GM23338 (cell line): ENCODE results near the gene ZNF383. TPM values are rescaled to one million over a fixed set of nuclear protein-coding genes. Genes with fewer than 3 reads are reported as not detected.

Experiments
- ATAC-seq: fragments of 200-7000 bp; cut with Tn5 transposase; 3 replicates; pipeline ENCODE4 v1.9.1; 2020
- DNase-seq: peaks from one replicate; pipeline ENCODE4 v3.0.0-alpha.2; 2015; ENCODE audit warnings: low spot score
- H2AFZ ChIP-seq: fragments of 200-600 bp; sonication (generic); 2 replicates; pipeline ENCODE4 v1.8.0; 2016; ENCODE audit warnings: antibody characterized with exemption, mild to moderate bottlenecking, moderate library complexity
- H3F3A ChIP-seq: fragments of 200-600 bp; sonication (generic); replicated peaks from 2 replicates; pipeline ENCODE4 v1.8.0; 2017; ENCODE audit warnings: antibody characterized with exemption, mixed run types, low read depth
- H3K27ac ChIP-seq: fragments of 200-600 bp; sonication (generic); 2 replicates; pipeline ENCODE4 v1.6.1; 2016; ENCODE audit warnings: low read depth
- H3K27me3 ChIP-seq: fragments of 200-600 bp; sonication (generic); 2 replicates; pipeline ENCODE4 v1.8.0; 2016; ENCODE audit warnings: mild to moderate bottlenecking, mixed run types, moderate library complexity; ENCODE audit not compliant: insufficient read depth
- H3K36me3 ChIP-seq: fragments of 200-600 bp; sonication (generic); 2 replicates; pipeline ENCODE4 v1.8.0; 2016; ENCODE audit warnings: mild to moderate bottlenecking; ENCODE audit not compliant: insufficient read depth
- H3K4me1 ChIP-seq: fragments of 200-600 bp; sonication (generic); 2 replicates; pipeline ENCODE4 v1.8.0; 2016; ENCODE audit warnings: mild to moderate bottlenecking, moderate library complexity; ENCODE audit not compliant: insufficient read depth
- H3K4me2 ChIP-seq: fragments of 200-600 bp; sonication (generic); 2 replicates; pipeline ENCODE4 v1.7.1; 2017; ENCODE audit warnings: mixed run types
- H3K4me3 ChIP-seq: fragments of 200-600 bp; sonication (generic); 2 replicates; pipeline ENCODE4 v1.6.1; 2016; ENCODE audit warnings: mixed run types
- H3K79me2 ChIP-seq: fragments of 200-600 bp; sonication (generic); replicated peaks from 2 replicates; pipeline ENCODE4 v1.8.0; 2017; ENCODE audit warnings: mild to moderate bottlenecking; ENCODE audit not compliant: insufficient read depth
- H3K9me2 ChIP-seq: fragments of 200-600 bp; sonication (generic); 2 replicates; pipeline ENCODE4 v1.8.0; 2017; ENCODE audit not compliant: insufficient read depth
- H4K20me1 ChIP-seq: fragments of 200-600 bp; sonication (generic); replicated peaks from 2 replicates; pipeline ENCODE4 v1.8.0; 2017; ENCODE audit warnings: mild to moderate bottlenecking; ENCODE audit not compliant: insufficient read depth
- H3K27ac Mint-ChIP-seq: 2 replicates; pipeline ENCODE4 v1.8.0; 2020; ENCODE audit warnings: inconsistent platforms, mild to moderate bottlenecking, moderate library complexity, mixed read lengths
- H3K27me3 Mint-ChIP-seq: 3 replicates; pipeline ENCODE4 v1.8.0; 2022; ENCODE audit warnings: low read depth, mild to moderate bottlenecking, moderate library complexity, mixed read lengths, inconsistent platforms; ENCODE audit not compliant: insufficient read depth, poor library complexity
- H3K36me3 Mint-ChIP-seq: 3 replicates; pipeline ENCODE4 v1.8.0; 2021; ENCODE audit warnings: low read depth, mild to moderate bottlenecking, inconsistent platforms, moderate library complexity, mixed read lengths
- H3K4me1 Mint-ChIP-seq: 3 replicates; pipeline ENCODE4 v1.8.0; 2020; ENCODE audit warnings: mild to moderate bottlenecking, inconsistent platforms, mixed read lengths
- H3K4me3 Mint-ChIP-seq: 3 replicates; pipeline ENCODE4 v1.8.0; 2021; ENCODE audit warnings: moderate library complexity, mild to moderate bottlenecking, inconsistent platforms, mixed read lengths
- H3K9me3 Mint-ChIP-seq: 3 replicates; pipeline ENCODE4 v1.8.0; 2020; ENCODE audit warnings: moderate library complexity, mild to moderate bottlenecking, inconsistent platforms, mixed read lengths
- CREB1 ChIP-seq: fragments of 250-450 bp; sonication (Bioruptor Pico); IDR thresholded peaks from 2 replicates; pipeline ENCODE4 v1.5.0; 2020; ENCODE audit warnings: low read depth, mild to moderate bottlenecking, moderate library complexity
- EZH2 ChIP-seq: fragments of 200-600 bp; sonication (generic); IDR thresholded peaks from one replicate; pipeline ENCODE4 v1.8.0; 2017; ENCODE audit warnings: antibody characterized with exemption, mild to moderate bottlenecking, low read depth; ENCODE audit not compliant: unreplicated experiment
- POLR2AphosphoS5 ChIP-seq: IDR thresholded peaks from 2 replicates; pipeline ENCODE4 v1.6.1; 2016; ENCODE audit warnings: antibody characterized with exemption, low read depth
- ZNF331 ChIP-seq: fragments of 250-450 bp; sonication (Bioruptor Pico); IDR thresholded peaks from 2 replicates; pipeline ENCODE4 v1.5.0; 2020; ENCODE audit warnings: low read depth, mild to moderate bottlenecking, moderate library complexity
- long read RNA-seq: library from polyadenylated mRNA; unstranded; transcript quantifications from one replicate; pipeline ENCODE4 v2.0.0, GENCODE V29; 2020; ENCODE audit not compliant: unreplicated experiment
- polyA plus RNA-seq: library from polyadenylated mRNA; unstranded; fragments of >200 nt; fragmentation: Nextera tagmentation; extraction: Ambion mirVana; gene quantifications from 2 replicates; pipeline ENCODE4 v1.2.1, GENCODE V29; 2016
- total RNA-seq: library from RNA; depleted of rRNA; stranded (reverse); fragments of >200 nt; shearing (Covaris generic); gene quantifications from 2 replicates; pipeline ENCODE4 v1.2.3, GENCODE V29; 2014; rRNA removed
- TF ChIP-seq, protein P1 (sequence below): IDR thresholded peaks from 2 replicates; pipeline ENCODE4 v1.6.1; 2016; ENCODE audit warnings: antibody characterized with exemption
- TF ChIP-seq, protein P2 (sequence below), 2 experiments: fragments of 200-600 bp in 1 of 2; sonication (generic) in 1 of 2; conservative IDR thresholded peaks; 2 replicates each; pipeline versions ENCODE4 v1.5.1 to v1.6.1; 2016 to 2017; ENCODE audit warnings: antibody characterized with exemption in 2 of 2, low read depth in 2 of 2, mild to moderate bottlenecking in 2 of 2, moderate library complexity in 1 of 2
- TF ChIP-seq, protein P3 (sequence below): fragments of 250-450 bp; sonication (Bioruptor Pico); IDR thresholded peaks from 2 replicates; pipeline ENCODE4 v1.5.0; 2020; ENCODE audit warnings: mild to moderate bottlenecking, moderate library complexity

ZNF383 gene
- total RNA-seq, result 4.7 and 6.7 TPM in 2 replicates
- 1.5 and 3.1 TPM in 2 replicates for polyA plus RNA-seq
- long read RNA-seq, partial matches to known transcripts, result 0 of 1 reads
- long read RNA-seq, other reads (novel, unspliced or antisense), result 1 of 1 reads

DNA sequence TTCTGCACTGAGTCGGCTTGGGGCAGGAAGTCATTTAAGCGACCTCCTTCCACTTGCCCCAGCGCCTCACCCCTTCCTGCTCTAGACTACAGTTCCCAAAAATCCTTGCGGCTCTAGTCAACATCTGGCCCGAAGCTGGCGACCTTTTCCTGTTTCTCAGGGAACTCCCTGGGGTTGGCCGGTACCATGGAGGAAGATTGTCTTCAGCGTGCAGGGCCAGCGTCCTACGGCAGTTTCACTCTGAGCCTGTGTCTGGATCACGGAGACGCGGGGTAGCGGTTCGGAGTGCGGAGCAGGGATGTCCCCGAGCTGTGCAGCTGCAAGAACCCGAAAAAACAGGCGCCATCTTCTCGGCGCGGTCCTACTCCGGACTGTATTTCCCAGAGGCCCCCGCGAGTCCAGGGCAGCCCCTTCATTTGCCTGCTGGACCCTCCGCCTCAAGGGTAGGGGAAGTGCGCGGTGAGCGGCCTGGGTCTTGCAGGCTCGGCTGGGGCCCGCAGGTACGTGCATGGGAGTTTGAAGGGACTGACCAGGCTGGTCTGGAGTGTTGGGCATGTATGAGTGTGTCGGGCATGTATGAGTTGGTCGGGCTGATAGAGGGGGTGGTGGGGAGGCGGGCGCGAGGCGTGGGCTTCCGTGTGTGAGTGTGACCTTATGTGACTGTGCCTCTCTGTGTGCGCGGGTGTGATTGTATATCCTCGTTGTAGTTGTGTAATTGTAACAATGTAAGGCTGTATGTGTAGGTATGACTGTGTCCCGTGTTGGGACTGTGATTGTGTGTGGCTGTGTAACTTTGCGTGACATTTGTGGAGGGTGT lies at the start of gene ZNF383:
Gene ZNF383 (plus strand): TSS at position 440 of the 817 bp plus-strand sequence. CDS start 12,240 bp downstream, outside the sequence.
- TF ChIP-seq EZH2 (no peak), CREB1 (CRISPR knock-in tag) (peak; percentile 63; the same call in 1 of the 2 replicates), ZNF331 (CRISPR knock-in tag) (no peak), POLR2AphosphoS5 (peak; percentile 82)
- TF ChIP-seq, protein P1, sequence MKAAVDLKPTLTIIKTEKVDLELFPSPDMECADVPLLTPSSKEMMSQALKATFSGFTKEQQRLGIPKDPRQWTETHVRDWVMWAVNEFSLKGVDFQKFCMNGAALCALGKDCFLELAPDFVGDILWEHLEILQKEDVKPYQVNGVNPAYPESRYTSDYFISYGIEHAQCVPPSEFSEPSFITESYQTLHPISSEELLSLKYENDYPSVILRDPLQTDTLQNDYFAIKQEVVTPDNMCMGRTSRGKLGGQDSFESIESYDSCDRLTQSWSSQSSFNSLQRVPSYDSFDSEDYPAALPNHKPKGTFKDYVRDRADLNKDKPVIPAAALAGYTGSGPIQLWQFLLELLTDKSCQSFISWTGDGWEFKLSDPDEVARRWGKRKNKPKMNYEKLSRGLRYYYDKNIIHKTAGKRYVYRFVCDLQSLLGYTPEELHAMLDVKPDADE, result peak; percentile 93
- TF ChIP-seq, protein P2, sequence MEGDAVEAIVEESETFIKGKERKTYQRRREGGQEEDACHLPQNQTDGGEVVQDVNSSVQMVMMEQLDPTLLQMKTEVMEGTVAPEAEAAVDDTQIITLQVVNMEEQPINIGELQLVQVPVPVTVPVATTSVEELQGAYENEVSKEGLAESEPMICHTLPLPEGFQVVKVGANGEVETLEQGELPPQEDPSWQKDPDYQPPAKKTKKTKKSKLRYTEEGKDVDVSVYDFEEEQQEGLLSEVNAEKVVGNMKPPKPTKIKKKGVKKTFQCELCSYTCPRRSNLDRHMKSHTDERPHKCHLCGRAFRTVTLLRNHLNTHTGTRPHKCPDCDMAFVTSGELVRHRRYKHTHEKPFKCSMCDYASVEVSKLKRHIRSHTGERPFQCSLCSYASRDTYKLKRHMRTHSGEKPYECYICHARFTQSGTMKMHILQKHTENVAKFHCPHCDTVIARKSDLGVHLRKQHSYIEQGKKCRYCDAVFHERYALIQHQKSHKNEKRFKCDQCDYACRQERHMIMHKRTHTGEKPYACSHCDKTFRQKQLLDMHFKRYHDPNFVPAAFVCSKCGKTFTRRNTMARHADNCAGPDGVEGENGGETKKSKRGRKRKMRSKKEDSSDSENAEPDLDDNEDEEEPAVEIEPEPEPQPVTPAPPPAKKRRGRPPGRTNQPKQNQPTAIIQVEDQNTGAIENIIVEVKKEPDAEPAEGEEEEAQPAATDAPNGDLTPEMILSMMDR (conservative IDR thresholded peaks at IDR 0.05; ENCODE audit: low read depth in 2 of 2), result no peak
- Histone ChIP-seq H2AFZ (peak within 1 kb of the TSS; percentile 84; the same call in 1 of the 2 replicates), H3K4me2 (peak within 1 kb of the TSS; percentile 86), H3K27me3 (no peaks in the 10 kb centered on the region), H3K4me1 (no peaks in the 10 kb centered on the region), H3K79me2 (peaks cover 23% of the 10 kb centered on the region), H3K36me3 (no peaks in the 10 kb centered on the region), H3K4me3 (peak within 1 kb of the TSS; percentile 65), H3F3A (no peaks in the 10 kb centered on the region), H4K20me1 (no peaks in the 10 kb centered on the region; the same call in 1 of the 2 replicates), H3K9me2 (no peaks in the 10 kb centered on the region), H3K27ac (peak within 1 kb of the TSS; percentile 41)
- H3K27ac Mint-ChIP-seq, result peak within 1 kb of the TSS; percentile 100
- H3K36me3 Mint-ChIP-seq, result peaks cover 25% of the 10 kb centered on the region
- peak within 1 kb of the TSS; percentile 93 for H3K4me3 Mint-ChIP-seq
- ATAC-seq (peak; percentile 100), DNase-seq (peak; percentile 97)
- H3K4me1 Mint-ChIP-seq, result peaks cover 8% of the 10 kb centered on the region
- H3K27me3 Mint-ChIP-seq, result peaks cover 6% of the 10 kb centered on the region
- peaks cover 22% of the 10 kb centered on the region for H3K9me3 Mint-ChIP-seq

DNA sequence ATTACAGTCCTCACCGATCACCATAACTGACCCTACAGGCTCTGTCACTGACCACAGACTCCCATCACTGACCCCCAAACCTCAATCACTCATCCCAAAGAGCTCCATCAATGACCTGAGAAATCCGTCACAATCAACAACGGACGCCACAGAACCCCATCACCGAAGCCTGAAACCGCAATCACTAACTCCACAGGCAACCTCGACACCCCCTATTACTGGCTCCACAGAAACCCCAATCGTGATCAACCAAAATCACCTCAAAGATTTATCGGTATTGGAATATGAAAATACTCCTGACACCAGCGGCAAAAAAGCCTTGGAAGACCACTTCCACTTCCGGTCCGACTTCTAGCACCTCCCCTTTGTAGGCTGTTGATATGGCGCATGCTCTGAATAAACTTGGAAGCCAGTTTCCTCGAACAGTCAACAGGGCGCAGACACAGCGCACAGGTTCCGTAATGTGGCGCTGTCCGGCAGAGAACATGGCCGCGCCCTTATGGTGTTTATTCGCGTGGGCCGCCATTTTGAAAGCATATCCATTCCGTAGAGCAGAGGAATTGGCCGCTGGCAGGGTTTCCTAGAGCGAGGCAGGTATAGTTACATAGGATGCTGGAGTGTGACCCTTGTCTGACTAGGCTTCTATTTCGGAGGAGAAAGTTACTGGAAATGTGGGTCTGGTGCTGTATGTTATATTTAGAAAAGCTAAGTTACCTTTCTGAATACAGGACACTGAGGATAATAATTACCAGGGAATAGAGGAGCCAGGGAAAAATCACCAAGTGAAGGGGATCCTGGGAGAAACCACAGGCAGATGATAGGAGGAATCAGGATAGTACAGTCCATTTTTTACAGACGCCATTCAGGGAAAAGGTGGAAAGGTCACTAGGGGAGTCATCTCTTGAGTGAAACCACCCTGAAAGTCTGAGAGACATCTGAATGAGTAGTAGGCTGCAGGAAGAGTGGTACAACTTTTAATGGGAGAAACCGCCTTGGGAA lies 45.3 kb upstream of the ZNF383 start, which contains the start of gene ZNF585A:
Gene ZNF585A (minus strand): TSS at position 328 of the 999 bp plus-strand sequence. CDS start 2,785 bp downstream, outside the sequence.
- peak within 1 kb of the TSS; percentile 55 for H3K4me3 ChIP-seq
- TF ChIP-seq CREB1 (CRISPR knock-in tag), result peak; percentile 58
- TF ChIP-seq, protein P3, sequence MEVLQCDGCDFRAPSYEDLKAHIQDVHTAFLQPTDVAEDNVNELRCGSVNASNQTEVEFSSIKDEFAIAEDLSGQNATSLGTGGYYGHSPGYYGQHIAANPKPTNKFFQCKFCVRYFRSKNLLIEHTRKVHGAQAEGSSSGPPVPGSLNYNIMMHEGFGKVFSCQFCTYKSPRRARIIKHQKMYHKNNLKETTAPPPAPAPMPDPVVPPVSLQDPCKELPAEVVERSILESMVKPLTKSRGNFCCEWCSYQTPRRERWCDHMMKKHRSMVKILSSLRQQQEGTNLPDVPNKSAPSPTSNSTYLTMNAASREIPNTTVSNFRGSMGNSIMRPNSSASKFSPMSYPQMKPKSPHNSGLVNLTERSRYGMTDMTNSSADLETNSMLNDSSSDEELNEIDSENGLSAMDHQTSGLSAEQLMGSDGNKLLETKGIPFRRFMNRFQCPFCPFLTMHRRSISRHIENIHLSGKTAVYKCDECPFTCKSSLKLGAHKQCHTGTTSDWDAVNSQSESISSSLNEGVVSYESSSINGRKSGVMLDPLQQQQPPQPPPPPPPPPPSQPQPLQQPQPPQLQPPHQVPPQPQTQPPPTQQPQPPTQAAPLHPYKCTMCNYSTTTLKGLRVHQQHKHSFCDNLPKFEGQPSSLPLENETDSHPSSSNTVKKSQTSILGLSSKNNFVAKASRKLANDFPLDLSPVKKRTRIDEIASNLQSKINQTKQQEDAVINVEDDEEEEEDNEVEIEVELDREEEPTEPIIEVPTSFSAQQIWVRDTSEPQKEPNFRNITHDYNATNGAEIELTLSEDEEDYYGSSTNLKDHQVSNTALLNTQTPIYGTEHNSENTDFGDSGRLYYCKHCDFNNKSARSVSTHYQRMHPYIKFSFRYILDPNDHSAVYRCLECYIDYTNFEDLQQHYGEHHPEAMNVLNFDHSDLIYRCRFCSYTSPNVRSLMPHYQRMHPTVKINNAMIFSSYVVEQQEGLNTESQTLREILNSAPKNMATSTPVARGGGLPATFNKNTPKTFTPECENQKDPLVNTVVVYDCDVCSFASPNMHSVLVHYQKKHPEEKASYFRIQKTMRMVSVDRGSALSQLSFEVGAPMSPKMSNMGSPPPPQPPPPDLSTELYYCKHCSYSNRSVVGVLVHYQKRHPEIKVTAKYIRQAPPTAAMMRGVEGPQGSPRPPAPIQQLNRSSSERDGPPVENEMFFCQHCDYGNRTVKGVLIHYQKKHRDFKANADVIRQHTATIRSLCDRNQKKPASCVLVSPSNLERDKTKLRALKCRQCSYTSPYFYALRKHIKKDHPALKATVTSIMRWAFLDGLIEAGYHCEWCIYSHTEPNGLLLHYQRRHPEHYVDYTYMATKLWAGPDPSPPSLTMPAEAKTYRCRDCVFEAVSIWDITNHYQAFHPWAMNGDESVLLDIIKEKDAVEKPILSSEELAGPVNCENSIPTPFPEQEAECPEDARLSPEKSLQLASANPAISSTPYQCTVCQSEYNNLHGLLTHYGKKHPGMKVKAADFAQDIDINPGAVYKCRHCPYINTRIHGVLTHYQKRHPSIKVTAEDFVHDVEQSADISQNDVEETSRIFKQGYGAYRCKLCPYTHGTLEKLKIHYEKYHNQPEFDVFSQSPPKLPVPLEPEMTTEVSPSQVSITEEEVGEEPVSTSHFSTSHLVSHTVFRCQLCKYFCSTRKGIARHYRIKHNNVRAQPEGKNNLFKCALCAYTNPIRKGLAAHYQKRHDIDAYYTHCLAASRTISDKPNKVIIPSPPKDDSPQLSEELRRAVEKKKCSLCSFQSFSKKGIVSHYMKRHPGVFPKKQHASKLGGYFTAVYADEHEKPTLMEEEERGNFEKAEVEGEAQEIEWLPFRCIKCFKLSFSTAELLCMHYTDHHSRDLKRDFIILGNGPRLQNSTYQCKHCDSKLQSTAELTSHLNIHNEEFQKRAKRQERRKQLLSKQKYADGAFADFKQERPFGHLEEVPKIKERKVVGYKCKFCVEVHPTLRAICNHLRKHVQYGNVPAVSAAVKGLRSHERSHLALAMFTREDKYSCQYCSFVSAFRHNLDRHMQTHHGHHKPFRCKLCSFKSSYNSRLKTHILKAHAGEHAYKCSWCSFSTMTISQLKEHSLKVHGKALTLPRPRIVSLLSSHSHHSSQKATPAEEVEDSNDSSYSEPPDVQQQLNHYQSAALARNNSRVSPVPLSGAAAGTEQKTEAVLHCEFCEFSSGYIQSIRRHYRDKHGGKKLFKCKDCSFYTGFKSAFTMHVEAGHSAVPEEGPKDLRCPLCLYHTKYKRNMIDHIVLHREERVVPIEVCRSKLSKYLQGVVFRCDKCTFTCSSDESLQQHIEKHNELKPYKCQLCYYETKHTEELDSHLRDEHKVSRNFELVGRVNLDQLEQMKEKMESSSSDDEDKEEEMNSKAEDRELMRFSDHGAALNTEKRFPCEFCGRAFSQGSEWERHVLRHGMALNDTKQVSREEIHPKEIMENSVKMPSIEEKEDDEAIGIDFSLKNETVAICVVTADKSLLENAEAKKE, result no peak

More for the DNA sequence above, 45.3 kb upstream of the ZNF383 start, which contains the start of gene ZNF585A:
- ATAC-seq (peak; percentile 100), DNase-seq (peak; percentile 99)
- peak within 1 kb of the TSS; percentile 76 for H3K4me2 ChIP-seq
- H3K4me1 ChIP-seq, result no peaks in the 10 kb centered on the region
- peak within 1 kb of the TSS; percentile 74 for H2AFZ ChIP-seq
- peaks cover 14% of the 10 kb centered on the region; the same call in 1 of the 2 replicates for H3K79me2 ChIP-seq
- peaks cover 18% of the 10 kb centered on the region; the same call in 1 of the 2 replicates for H3K36me3 ChIP-seq
- H3K27me3 Mint-ChIP-seq, result no peaks in the 10 kb centered on the region
- no peaks in the 10 kb centered on the region for H4K20me1 ChIP-seq
- no peak within 1 kb of the TSS for H3K27ac ChIP-seq
- H3K27me3 ChIP-seq, result no peaks in the 10 kb centered on the region
- H3K4me1 Mint-ChIP-seq, result no peaks in the 10 kb centered on the region
- no peak within 1 kb of the TSS for H3K4me3 Mint-ChIP-seq
- H3K9me2 ChIP-seq, result 0 out of 2 replicates have a peak, but pooled peaks cover 5% of the 10 kb centered on the region
- no peaks in the 10 kb centered on the region for H3F3A ChIP-seq
- H3K36me3 Mint-ChIP-seq, result peaks cover 39% of the 10 kb centered on the region
- H3K27ac Mint-ChIP-seq, result no peak within 1 kb of the TSS
- peaks cover 49% of the 10 kb centered on the region for H3K9me3 Mint-ChIP-seq
